MCF 10A (cell line): Measurements from ENCODE around the gene DRAM1. TPM values are rescaled to one million over a fixed set of nuclear protein-coding genes. Genes with fewer than 3 reads are reported as not detected.

Source experiments
- BruUV-seq: library from RNA; stranded (reverse); fragments of 400-500 nt; replicated peaks from 2 replicates; lab custom pipeline; 2021; lab: Mats Ljungman, UMichigan
- CTCF ChIA-PET: fragments of 300-600 bp; sonication (Branson Sonifier 250); formaldehyde crosslinking; extraction: SDS; loops from one replicate; lab custom pipeline; 2021; ENCODE audit warnings: antibody characterized with exemption, inconsistent platforms; lab: Yijun Ruan, JAX
- POLR2A ChIA-PET: fragments of 300-600, 350-650 bp; sonication (Branson Sonifier 250); formaldehyde crosslinking; extraction: SDS; loops from one replicate; lab custom pipeline; 2020; ENCODE audit warnings: antibody characterized with exemption, inconsistent platforms; lab: Yijun Ruan, JAX
- DNase-seq: peaks from one replicate; pipeline ENCODE4 v3.0.0-alpha.2; 2018; ENCODE audit not compliant: unreplicated experiment
- H3K27ac Mint-ChIP-seq: one replicate; pipeline ENCODE4 v1.8.0; 2022; ENCODE audit warnings: mild to moderate bottlenecking, low read depth, mixed read lengths; ENCODE audit not compliant: unreplicated experiment
- H3K27me3 Mint-ChIP-seq: one replicate; pipeline ENCODE4 v1.8.0; 2022; ENCODE audit warnings: mixed read lengths; ENCODE audit not compliant: insufficient read depth, unreplicated experiment
- H3K36me3 Mint-ChIP-seq: one replicate; pipeline ENCODE4 v1.8.0; 2022; ENCODE audit warnings: mild to moderate bottlenecking, moderate library complexity, mixed read lengths; ENCODE audit not compliant: insufficient read depth, unreplicated experiment
- H3K4me1 Mint-ChIP-seq: one replicate; pipeline ENCODE4 v1.8.0; 2022; ENCODE audit warnings: mixed read lengths; ENCODE audit not compliant: insufficient read depth, unreplicated experiment
- H3K4me3 Mint-ChIP-seq: one replicate; pipeline ENCODE4 v1.8.0; 2022; ENCODE audit warnings: mild to moderate bottlenecking, moderate library complexity, mixed read lengths; ENCODE audit not compliant: unreplicated experiment
- H3K9me3 Mint-ChIP-seq: one replicate; pipeline ENCODE4 v1.8.0; 2022; ENCODE audit warnings: mixed read lengths; ENCODE audit not compliant: unreplicated experiment
- CTCF ChIP-seq: fragments of 200-600 bp; IDR thresholded peaks from one replicate; pipeline ENCODE4 v1.8.0; 2022; ENCODE audit warnings: antibody characterized with exemption, mild to moderate bottlenecking; ENCODE audit not compliant: unreplicated experiment
- intact Hi-C: fragments of 100-400 bp; cut with micrococcal nuclease; formaldehyde crosslinking; loops from 2 replicates; pipeline ENCODE4 v1.14.1; 2022
- total RNA-seq: library from RNA; stranded (reverse); gene quantifications from 2 replicates; pipeline ENCODE4 v1.2.3, GENCODE V29; 2022

DRAM1 gene
- total RNA-seq, 1 experiment from 2014 or later: 8.7 TPM

- no peak overlapping the region for H3K27ac Mint-ChIP-seq
- no peaks in the 10 kb centered on the region for H3K36me3 Mint-ChIP-seq
- no peak overlapping the region for H3K4me3 Mint-ChIP-seq
- intact Hi-C loops: no loop called here
- ChIA-PET CTCF (interaction anchor here (0.6 to 1.9 kb wide), 9 partner anchors 11 to 937 kb away, joined by 3 to 9 read pairs (median 3); no protein-coding TSS in a partner anchor), POLR2A (no interaction called here)
- no peaks in the 10 kb centered on the region for H3K4me1 Mint-ChIP-seq
- BruUV-seq: no TSS peak
- no peak for TF ChIP-seq CTCF
- no peaks in the 10 kb centered on the region for H3K9me3 Mint-ChIP-seq
- no peak for DNase-seq
- no peaks in the 10 kb centered on the region for H3K27me3 Mint-ChIP-seq
Observed at GRCh38 chr12:101945369-101946232, 68.2 kb downstream of the DRAM1 start.

- no peak overlapping the region for H3K4me3 Mint-ChIP-seq
- H3K4me1 Mint-ChIP-seq: no peaks in the 10 kb centered on the region
- H3K27ac Mint-ChIP-seq: no peak overlapping the region
- intact Hi-C loops: no loop called here
- DNase-seq: no peak
- no TSS peak for BruUV-seq
- ChIA-PET CTCF (interaction anchor here (0.6 to 1.9 kb wide), 6 partner anchors 10 to 933 kb away, joined by 3 to 9 read pairs (median 4); no protein-coding TSS in a partner anchor), POLR2A (no interaction called here)
- no peaks in the 10 kb centered on the region for H3K27me3 Mint-ChIP-seq
- no peaks in the 10 kb centered on the region for H3K9me3 Mint-ChIP-seq
- TF ChIP-seq CTCF: no peak
- no peaks in the 10 kb centered on the region for H3K36me3 Mint-ChIP-seq
Observed at GRCh38 chr12:101946233-101946611, 68.8 kb downstream of the DRAM1 start.

GRCh38 chr12:101947316-101947715 lies 69.9 kb downstream of the DRAM1 start:
- Mint-ChIP-seq H3K4me3 (no peak overlapping the region), H3K36me3 (no peaks in the 10 kb centered on the region), H3K27ac (no peak overlapping the region), H3K9me3 (no peaks in the 10 kb centered on the region), H3K27me3 (no peaks in the 10 kb centered on the region), H3K4me1 (no peaks in the 10 kb centered on the region)
- CTCF ChIA-PET: interaction anchor here (0.6 to 1.5 kb wide), 3 partner anchors 8 to 1001 kb away, joined by 3 to 7 read pairs (median 4); no protein-coding TSS in a partner anchor
- no TSS peak for BruUV-seq
- TF ChIP-seq CTCF: no peak
- POLR2A ChIA-PET: no interaction called here
- DNase-seq: no peak
- intact Hi-C loops: no loop called here

- Mint-ChIP-seq H3K9me3 (no peaks in the 10 kb centered on the region), H3K4me1 (no peaks in the 10 kb centered on the region), H3K27me3 (no peaks in the 10 kb centered on the region), H3K4me3 (no peak overlapping the region), H3K27ac (no peak overlapping the region), H3K36me3 (no peaks in the 10 kb centered on the region)
- intact Hi-C loops: no loop called here
- no TSS peak for BruUV-seq
- POLR2A ChIA-PET: no interaction called here
- TF ChIP-seq CTCF: no peak
- no peak for DNase-seq
- CTCF ChIA-PET: interaction anchor here (0.5 to 1.6 kb wide), 4 partner anchors 9 to 935 kb away, joined by 3 to 7 read pairs (median 4); no protein-coding TSS in a partner anchor
Observed at GRCh38 chr12:101948365-101948764, 71.0 kb downstream of the DRAM1 start.
